Liver (tissue), 9 donors: ENCODE data around the gene SFT2D2. TPM values are rescaled to one million over a fixed set of nuclear protein-coding genes. Genes with fewer than 3 reads are reported as not detected.

Experiments
- DNase-seq: peaks from one replicate; pipeline ENCODE4 v3.0.0-alpha.2; 2017; ENCODE audit warnings: low spot score
- H3K27ac ChIP-seq, 2 donors: one replicate each; pipeline ENCODE4 v1.7.0; 2013; ENCODE audit warnings: inconsistent platforms in 2 of 2, low read length in 2 of 2, control low read depth in 1 of 2, low read depth in 1 of 2, mild to moderate bottlenecking in 1 of 2
- H3K27me3 ChIP-seq, 4 donors: one replicate each; pipeline versions ENCODE4 v1.6.1 to v1.7.0; 2013; ENCODE audit warnings: low read length in 3 of 4, inconsistent platforms in 1 of 4, mild to moderate bottlenecking in 1 of 4, moderate library complexity in 1 of 4; ENCODE audit not compliant: control insufficient read depth in 4 of 4, insufficient read depth in 4 of 4
- H3K36me3 ChIP-seq, 4 donors: one replicate each; pipeline versions ENCODE4 v1.6.1 to v1.7.0; 2013; ENCODE audit warnings: low read length in 3 of 4, mild to moderate bottlenecking in 3 of 4, low read depth in 1 of 4, moderate library complexity in 1 of 4; ENCODE audit not compliant: control insufficient read depth in 4 of 4, insufficient read depth in 3 of 4
- H3K4me1 ChIP-seq, 4 donors: one replicate each; pipeline versions ENCODE4 v1.6.1 to v1.7.0; 2013; ENCODE audit warnings: low read length in 3 of 4, mild to moderate bottlenecking in 3 of 4, moderate library complexity in 1 of 4; ENCODE audit not compliant: control insufficient read depth in 4 of 4, insufficient read depth in 4 of 4
- H3K4me3 ChIP-seq, 3 donors: one replicate each; pipeline versions ENCODE4 v1.6.1 to v1.7.0; 2013; ENCODE audit warnings: low read length in 3 of 3, control low read depth in 1 of 3, low read depth in 1 of 3, mild to moderate bottlenecking in 1 of 3
- H3K9ac ChIP-seq, 2 donors: one replicate each; pipeline ENCODE4 v1.7.0; 2013; ENCODE audit warnings: low read length in 2 of 2, mild to moderate bottlenecking in 2 of 2, moderate library complexity in 2 of 2, control low read depth in 1 of 2, low read depth in 1 of 2
- H3K9me3 ChIP-seq, 4 donors: one replicate each; pipeline versions ENCODE4 v1.6.1 to v1.7.0; 2013; ENCODE audit warnings: low read length in 3 of 4; ENCODE audit not compliant: control insufficient read depth in 4 of 4
- ATF3 ChIP-seq: IDR thresholded peaks from 2 replicates; pipeline ENCODE4 v1.6.1; 2016; ENCODE audit warnings: antibody characterized with exemption
- EGR1 ChIP-seq, 2 donors: IDR thresholded peaks; 2 replicates each; pipeline ENCODE4 v1.6.1; 2016 to 2018; ENCODE audit warnings: antibody characterized with exemption in 2 of 2, low read depth in 2 of 2
- FOXA1 ChIP-seq: IDR thresholded peaks from 2 replicates; pipeline ENCODE4 v1.6.1; 2016; ENCODE audit warnings: antibody characterized with exemption
- FOXA2 ChIP-seq: IDR thresholded peaks from 2 replicates; pipeline ENCODE4 v1.6.1; 2016; ENCODE audit warnings: antibody characterized with exemption
- GABPA ChIP-seq, 2 donors: IDR thresholded peaks in 1 of 2; conservative IDR thresholded peaks in 1 of 2; 2 replicates each; pipeline ENCODE4 v1.6.1; 2016; ENCODE audit warnings: antibody characterized with exemption in 2 of 2, mild to moderate bottlenecking in 1 of 2, moderate library complexity in 1 of 2
- HNF4A ChIP-seq, 2 donors: conservative IDR thresholded peaks; 2 replicates each; pipeline ENCODE4 v1.6.1; 2016; ENCODE audit warnings: antibody characterized with exemption in 2 of 2, mild to moderate bottlenecking in 2 of 2
- HNF4G ChIP-seq: IDR thresholded peaks from 2 replicates; pipeline ENCODE4 v1.6.1; 2016; ENCODE audit warnings: antibody characterized with exemption
- JUND ChIP-seq, 2 donors: IDR thresholded peaks; 2 replicates each; pipeline ENCODE4 v1.6.1; 2016; ENCODE audit warnings: antibody characterized with exemption in 2 of 2
- MAX ChIP-seq: IDR thresholded peaks from 2 replicates; pipeline ENCODE4 v1.6.1; 2016; ENCODE audit warnings: antibody characterized with exemption
- NR2F2 ChIP-seq: IDR thresholded peaks from 2 replicates; pipeline ENCODE4 v1.6.1; 2016; ENCODE audit warnings: antibody characterized with exemption
- RAD21 ChIP-seq, 2 donors: IDR thresholded peaks; 2 replicates each; pipeline ENCODE4 v1.6.1; 2016; ENCODE audit warnings: antibody characterized with exemption in 2 of 2, mild to moderate bottlenecking in 2 of 2
- RXRA ChIP-seq, 2 donors: IDR thresholded peaks; 2 replicates each; pipeline ENCODE4 v1.6.1; 2017 to 2018; ENCODE audit warnings: antibody characterized with exemption in 2 of 2, mild to moderate bottlenecking in 1 of 2
- SP1 ChIP-seq: IDR thresholded peaks from 2 replicates; pipeline ENCODE4 v1.6.1; 2018; ENCODE audit warnings: antibody characterized with exemption, mild to moderate bottlenecking
- TAF1 ChIP-seq: conservative IDR thresholded peaks from 2 replicates; pipeline ENCODE4 v1.6.1; 2016; ENCODE audit warnings: antibody characterized with exemption, mild to moderate bottlenecking
- YY1 ChIP-seq: IDR thresholded peaks from 2 replicates; pipeline ENCODE4 v1.6.1; 2016; ENCODE audit warnings: antibody characterized with exemption, mild to moderate bottlenecking
- ZBTB33 ChIP-seq: IDR thresholded peaks from 2 replicates; pipeline ENCODE4 v1.6.1; 2016; ENCODE audit warnings: antibody characterized with exemption
- WGBS: extraction: QIAGEN DNeasy Blood & Tissue Kit; methylation state at CpG from one replicate; pipeline ENCODE4 v1.1.7; 2013; 5-methylcytosine and 5-hydroxymethylcytosine counted together
- polyA plus RNA-seq, 2 donors: library from polyadenylated mRNA; stranded (reverse) in 1 of 2; unstranded in 1 of 2; fragments of 200-250 nt in 1 of 2; fragments of >200 nt in 1 of 2; fragmentation: Nextera tagmentation in 1 of 2; extraction: Ambion mirVana in 1 of 2; gene quantifications; one replicate each; pipeline versions ENCODE4 v1.2.1 to v1.2.3, GENCODE V29; 2013 to 2015
- total RNA-seq, 2 donors: library from RNA; depleted of rRNA; stranded (reverse); fragments of >200 nt; gene quantifications; one replicate each; pipeline ENCODE4 v1.2.3, GENCODE V29; 2014
- TF ChIP-seq, protein P1 (sequence below): IDR thresholded peaks from 2 replicates; pipeline ENCODE4 v1.6.1; 2016; ENCODE audit warnings: antibody characterized with exemption, mild to moderate bottlenecking
- TF ChIP-seq, protein P2 (sequence below): fragments of 150-350 bp; IDR thresholded peaks from 2 replicates; pipeline ENCODE4 v1.5.1; 2017; ENCODE audit warnings: improper control_type of control experiment, low read depth, low read length; ENCODE audit not compliant: missing input control
- donor health status: healthy.
- donor health status: healthy.
- donor health status: healthy.
- donor health status: healthy.
- donor health status: healthy.

SFT2D2 gene
- total and polyA plus RNA-seq, 4 donors: 3.8 to 34.6 (median 25.4) TPM

GRCh38 chr1:168287237-168287664 lies 61.4 kb downstream of the SFT2D2 start (continued):
- no peak for TF ChIP-seq NR2F2

DNA sequence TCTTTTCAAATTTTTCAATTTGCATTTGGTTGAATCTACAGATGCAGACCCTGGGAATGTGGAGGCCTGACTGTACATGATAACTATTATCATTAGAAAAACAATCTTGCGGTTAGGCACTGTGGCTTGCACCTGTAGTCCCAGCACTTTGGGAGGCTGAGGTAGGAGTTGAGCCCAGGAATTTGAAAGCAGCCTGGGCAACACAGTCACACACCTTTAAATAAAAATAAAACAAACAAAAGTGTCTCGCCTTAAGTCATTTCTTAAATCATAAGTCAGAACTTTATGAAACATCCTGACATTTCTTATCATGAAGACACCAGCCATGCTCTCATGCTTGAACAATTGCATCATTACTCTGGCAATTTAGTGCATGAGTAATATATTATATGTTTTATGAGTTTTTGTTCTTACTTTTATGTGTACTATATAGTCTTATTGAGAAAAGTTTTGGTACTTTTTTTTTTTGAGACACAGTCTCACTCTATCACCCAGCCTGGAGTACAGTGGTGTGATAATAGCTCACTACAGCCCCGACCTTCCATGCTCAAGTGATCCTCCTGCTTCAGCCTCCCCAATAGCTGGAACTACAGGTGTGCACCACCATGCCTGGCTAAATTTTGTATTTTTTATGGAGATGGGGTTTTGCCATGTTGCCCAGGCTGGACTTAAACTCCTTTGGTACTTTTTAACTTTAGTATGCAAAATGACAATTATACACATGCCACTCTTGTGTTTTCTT lies 62.7 kb downstream of the SFT2D2 start:
- H3K4me1 ChIP-seq: no peaks in the 10 kb centered on the region
- H3K27me3 ChIP-seq: no peaks in the 10 kb centered on the region
- peaks cover 0 to 2% (median 0%) of the 10 kb centered on the region in 4 donors for H3K36me3 ChIP-seq
- TF ChIP-seq SP1: no peak
- no peak for DNase-seq
- H3K9me3 ChIP-seq: no peaks in the 10 kb centered on the region
- no peak overlapping the region for H3K9ac ChIP-seq
- H3K27ac ChIP-seq: no peak overlapping the region
- 94% methylated on average over 3 of the region's 3 CpGs for WGBS
- H3K4me3 ChIP-seq: no peak overlapping the region

DNA sequence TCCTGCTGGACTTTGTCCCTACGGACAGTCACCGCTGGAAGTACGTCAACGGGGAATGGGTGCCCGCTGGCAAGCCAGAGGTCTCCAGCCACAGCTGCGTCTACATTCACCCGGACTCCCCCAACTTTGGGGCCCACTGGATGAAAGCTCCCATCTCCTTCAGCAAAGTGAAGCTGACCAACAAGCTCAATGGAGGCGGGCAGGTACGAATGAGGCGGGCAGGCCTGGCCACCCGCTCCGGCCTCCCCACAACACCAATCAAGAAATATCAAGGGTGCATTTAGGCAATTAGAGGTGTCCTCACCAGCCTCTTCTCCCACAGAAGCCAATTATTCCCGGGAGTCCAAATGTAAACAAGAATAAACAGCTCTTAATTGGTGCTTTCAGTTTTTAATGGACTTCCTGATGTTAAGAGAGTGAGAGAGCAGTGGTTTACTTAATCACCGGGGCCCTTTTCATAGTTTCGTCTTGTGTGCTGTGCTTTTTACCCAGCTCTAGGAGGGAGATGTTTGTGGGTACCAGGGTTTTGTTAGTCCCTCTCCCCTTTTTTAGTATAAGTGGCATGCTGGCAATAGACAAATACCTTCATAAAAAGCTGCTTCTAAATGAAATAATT lies 65.5 kb downstream of the SFT2D2 start:
- H3K36me3 ChIP-seq: peaks cover 0 to 2% (median 0%) of the 10 kb centered on the region in 4 donors
- TF ChIP-seq ATF3 (no peak), GABPA (IDR thresholded peaks at IDR 0.05 in 1 of 2, conservative IDR thresholded peaks at IDR 0.05 in 1 of 2) (no peak), SP1 (no peak), MAX (no peak), NR2F2 (no peak), HNF4G (no peak), TAF1 (no peak), HNF4A (conservative IDR thresholded peaks at IDR 0.05) (no peak), EGR1 (IDR thresholded peaks at IDR 0.05; ENCODE audit: low read depth in 2 of 2) (no peak), YY1 (no peak), ZBTB33 (no peak), FOXA1 (no peak), FOXA2 (no peak), RAD21 (IDR thresholded peaks at IDR 0.05) (no peak), JUND (IDR thresholded peaks at IDR 0.05) (no peak), RXRA (IDR thresholded peaks at IDR 0.05) (no peak)
- TF ChIP-seq, protein P1, sequence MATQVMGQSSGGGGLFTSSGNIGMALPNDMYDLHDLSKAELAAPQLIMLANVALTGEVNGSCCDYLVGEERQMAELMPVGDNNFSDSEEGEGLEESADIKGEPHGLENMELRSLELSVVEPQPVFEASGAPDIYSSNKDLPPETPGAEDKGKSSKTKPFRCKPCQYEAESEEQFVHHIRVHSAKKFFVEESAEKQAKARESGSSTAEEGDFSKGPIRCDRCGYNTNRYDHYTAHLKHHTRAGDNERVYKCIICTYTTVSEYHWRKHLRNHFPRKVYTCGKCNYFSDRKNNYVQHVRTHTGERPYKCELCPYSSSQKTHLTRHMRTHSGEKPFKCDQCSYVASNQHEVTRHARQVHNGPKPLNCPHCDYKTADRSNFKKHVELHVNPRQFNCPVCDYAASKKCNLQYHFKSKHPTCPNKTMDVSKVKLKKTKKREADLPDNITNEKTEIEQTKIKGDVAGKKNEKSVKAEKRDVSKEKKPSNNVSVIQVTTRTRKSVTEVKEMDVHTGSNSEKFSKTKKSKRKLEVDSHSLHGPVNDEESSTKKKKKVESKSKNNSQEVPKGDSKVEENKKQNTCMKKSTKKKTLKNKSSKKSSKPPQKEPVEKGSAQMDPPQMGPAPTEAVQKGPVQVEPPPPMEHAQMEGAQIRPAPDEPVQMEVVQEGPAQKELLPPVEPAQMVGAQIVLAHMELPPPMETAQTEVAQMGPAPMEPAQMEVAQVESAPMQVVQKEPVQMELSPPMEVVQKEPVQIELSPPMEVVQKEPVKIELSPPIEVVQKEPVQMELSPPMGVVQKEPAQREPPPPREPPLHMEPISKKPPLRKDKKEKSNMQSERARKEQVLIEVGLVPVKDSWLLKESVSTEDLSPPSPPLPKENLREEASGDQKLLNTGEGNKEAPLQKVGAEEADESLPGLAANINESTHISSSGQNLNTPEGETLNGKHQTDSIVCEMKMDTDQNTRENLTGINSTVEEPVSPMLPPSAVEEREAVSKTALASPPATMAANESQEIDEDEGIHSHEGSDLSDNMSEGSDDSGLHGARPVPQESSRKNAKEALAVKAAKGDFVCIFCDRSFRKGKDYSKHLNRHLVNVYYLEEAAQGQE: no peak
- TF ChIP-seq, protein P2, sequence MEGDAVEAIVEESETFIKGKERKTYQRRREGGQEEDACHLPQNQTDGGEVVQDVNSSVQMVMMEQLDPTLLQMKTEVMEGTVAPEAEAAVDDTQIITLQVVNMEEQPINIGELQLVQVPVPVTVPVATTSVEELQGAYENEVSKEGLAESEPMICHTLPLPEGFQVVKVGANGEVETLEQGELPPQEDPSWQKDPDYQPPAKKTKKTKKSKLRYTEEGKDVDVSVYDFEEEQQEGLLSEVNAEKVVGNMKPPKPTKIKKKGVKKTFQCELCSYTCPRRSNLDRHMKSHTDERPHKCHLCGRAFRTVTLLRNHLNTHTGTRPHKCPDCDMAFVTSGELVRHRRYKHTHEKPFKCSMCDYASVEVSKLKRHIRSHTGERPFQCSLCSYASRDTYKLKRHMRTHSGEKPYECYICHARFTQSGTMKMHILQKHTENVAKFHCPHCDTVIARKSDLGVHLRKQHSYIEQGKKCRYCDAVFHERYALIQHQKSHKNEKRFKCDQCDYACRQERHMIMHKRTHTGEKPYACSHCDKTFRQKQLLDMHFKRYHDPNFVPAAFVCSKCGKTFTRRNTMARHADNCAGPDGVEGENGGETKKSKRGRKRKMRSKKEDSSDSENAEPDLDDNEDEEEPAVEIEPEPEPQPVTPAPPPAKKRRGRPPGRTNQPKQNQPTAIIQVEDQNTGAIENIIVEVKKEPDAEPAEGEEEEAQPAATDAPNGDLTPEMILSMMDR: no peak
- H3K27ac ChIP-seq: no peak overlapping the region
- no peak overlapping the region for H3K9ac ChIP-seq
- no peaks in the 10 kb centered on the region for H3K4me1 ChIP-seq
- H3K27me3 ChIP-seq: no peaks in the 10 kb centered on the region
- no peak for DNase-seq
- no peaks in the 10 kb centered on the region for H3K9me3 ChIP-seq
- no peak overlapping the region for H3K4me3 ChIP-seq
- 90% methylated on average over 15 of the region's 15 CpGs for WGBS
